Liver (tissue), 9 donors: ENCODE measurements around the gene DOCK1. TPM values are rescaled to one million over a fixed set of nuclear protein-coding genes. Genes with fewer than 3 reads are reported as not detected.

Experiments
- DNase-seq: peaks from one replicate; pipeline ENCODE4 v3.0.0-alpha.2; 2017; ENCODE audit warnings: low spot score
- H3K27ac ChIP-seq, 2 donors: one replicate each; pipeline ENCODE4 v1.7.0; 2013; ENCODE audit warnings: inconsistent platforms in 2 of 2, low read length in 2 of 2, control low read depth in 1 of 2, low read depth in 1 of 2, mild to moderate bottlenecking in 1 of 2
- H3K27me3 ChIP-seq, 4 donors: one replicate each; pipeline versions ENCODE4 v1.6.1 to v1.7.0; 2013; ENCODE audit warnings: low read length in 3 of 4, inconsistent platforms in 1 of 4, mild to moderate bottlenecking in 1 of 4, moderate library complexity in 1 of 4; ENCODE audit not compliant: control insufficient read depth in 4 of 4, insufficient read depth in 4 of 4
- H3K36me3 ChIP-seq, 4 donors: one replicate each; pipeline versions ENCODE4 v1.6.1 to v1.7.0; 2013; ENCODE audit warnings: low read length in 3 of 4, mild to moderate bottlenecking in 3 of 4, low read depth in 1 of 4, moderate library complexity in 1 of 4; ENCODE audit not compliant: control insufficient read depth in 4 of 4, insufficient read depth in 3 of 4
- H3K4me1 ChIP-seq, 4 donors: one replicate each; pipeline versions ENCODE4 v1.6.1 to v1.7.0; 2013; ENCODE audit warnings: low read length in 3 of 4, mild to moderate bottlenecking in 3 of 4, moderate library complexity in 1 of 4; ENCODE audit not compliant: control insufficient read depth in 4 of 4, insufficient read depth in 4 of 4
- H3K4me3 ChIP-seq, 3 donors: one replicate each; pipeline versions ENCODE4 v1.6.1 to v1.7.0; 2013; ENCODE audit warnings: low read length in 3 of 3, control low read depth in 1 of 3, low read depth in 1 of 3, mild to moderate bottlenecking in 1 of 3
- H3K9ac ChIP-seq, 2 donors: one replicate each; pipeline ENCODE4 v1.7.0; 2013; ENCODE audit warnings: low read length in 2 of 2, mild to moderate bottlenecking in 2 of 2, moderate library complexity in 2 of 2, control low read depth in 1 of 2, low read depth in 1 of 2
- H3K9me3 ChIP-seq, 4 donors: one replicate each; pipeline versions ENCODE4 v1.6.1 to v1.7.0; 2013; ENCODE audit warnings: low read length in 3 of 4; ENCODE audit not compliant: control insufficient read depth in 4 of 4
- ATF3 ChIP-seq: IDR thresholded peaks from 2 replicates; pipeline ENCODE4 v1.6.1; 2016; ENCODE audit warnings: antibody characterized with exemption
- EGR1 ChIP-seq, 2 donors: IDR thresholded peaks; 2 replicates each; pipeline ENCODE4 v1.6.1; 2016 to 2018; ENCODE audit warnings: antibody characterized with exemption in 2 of 2, low read depth in 2 of 2
- FOXA1 ChIP-seq: IDR thresholded peaks from 2 replicates; pipeline ENCODE4 v1.6.1; 2016; ENCODE audit warnings: antibody characterized with exemption
- FOXA2 ChIP-seq: IDR thresholded peaks from 2 replicates; pipeline ENCODE4 v1.6.1; 2016; ENCODE audit warnings: antibody characterized with exemption
- GABPA ChIP-seq, 2 donors: IDR thresholded peaks in 1 of 2; conservative IDR thresholded peaks in 1 of 2; 2 replicates each; pipeline ENCODE4 v1.6.1; 2016; ENCODE audit warnings: antibody characterized with exemption in 2 of 2, mild to moderate bottlenecking in 1 of 2, moderate library complexity in 1 of 2
- HNF4A ChIP-seq, 2 donors: conservative IDR thresholded peaks; 2 replicates each; pipeline ENCODE4 v1.6.1; 2016; ENCODE audit warnings: antibody characterized with exemption in 2 of 2, mild to moderate bottlenecking in 2 of 2
- HNF4G ChIP-seq: IDR thresholded peaks from 2 replicates; pipeline ENCODE4 v1.6.1; 2016; ENCODE audit warnings: antibody characterized with exemption
- JUND ChIP-seq, 2 donors: IDR thresholded peaks; 2 replicates each; pipeline ENCODE4 v1.6.1; 2016; ENCODE audit warnings: antibody characterized with exemption in 2 of 2
- MAX ChIP-seq: IDR thresholded peaks from 2 replicates; pipeline ENCODE4 v1.6.1; 2016; ENCODE audit warnings: antibody characterized with exemption
- NR2F2 ChIP-seq: IDR thresholded peaks from 2 replicates; pipeline ENCODE4 v1.6.1; 2016; ENCODE audit warnings: antibody characterized with exemption
- RAD21 ChIP-seq, 2 donors: IDR thresholded peaks; 2 replicates each; pipeline ENCODE4 v1.6.1; 2016; ENCODE audit warnings: antibody characterized with exemption in 2 of 2, mild to moderate bottlenecking in 2 of 2
- RXRA ChIP-seq, 2 donors: IDR thresholded peaks; 2 replicates each; pipeline ENCODE4 v1.6.1; 2017 to 2018; ENCODE audit warnings: antibody characterized with exemption in 2 of 2, mild to moderate bottlenecking in 1 of 2
- SP1 ChIP-seq: IDR thresholded peaks from 2 replicates; pipeline ENCODE4 v1.6.1; 2018; ENCODE audit warnings: antibody characterized with exemption, mild to moderate bottlenecking
- TAF1 ChIP-seq: conservative IDR thresholded peaks from 2 replicates; pipeline ENCODE4 v1.6.1; 2016; ENCODE audit warnings: antibody characterized with exemption, mild to moderate bottlenecking
- YY1 ChIP-seq: IDR thresholded peaks from 2 replicates; pipeline ENCODE4 v1.6.1; 2016; ENCODE audit warnings: antibody characterized with exemption, mild to moderate bottlenecking
- ZBTB33 ChIP-seq: IDR thresholded peaks from 2 replicates; pipeline ENCODE4 v1.6.1; 2016; ENCODE audit warnings: antibody characterized with exemption
- WGBS: extraction: QIAGEN DNeasy Blood & Tissue Kit; methylation state at CpG from one replicate; pipeline ENCODE4 v1.1.7; 2013; 5-methylcytosine and 5-hydroxymethylcytosine counted together
- polyA plus RNA-seq, 2 donors: library from polyadenylated mRNA; stranded (reverse) in 1 of 2; unstranded in 1 of 2; fragments of 200-250 nt in 1 of 2; fragments of >200 nt in 1 of 2; fragmentation: Nextera tagmentation in 1 of 2; extraction: Ambion mirVana in 1 of 2; gene quantifications; one replicate each; pipeline versions ENCODE4 v1.2.1 to v1.2.3, GENCODE V29; 2013 to 2015
- total RNA-seq, 2 donors: library from RNA; depleted of rRNA; stranded (reverse); fragments of >200 nt; gene quantifications; one replicate each; pipeline ENCODE4 v1.2.3, GENCODE V29; 2014
- donor health status: healthy.
- donor health status: healthy.
- donor health status: healthy.
- donor health status: healthy.
- donor health status: healthy.

DOCK1 gene
- total and polyA plus RNA-seq, 4 donors = 3.8 to 28.8 (median 9.1) TPM

- Histone ChIP-seq H3K27ac (no peak overlapping the region), H3K9me3 (peaks cover 0 to 3% (median 1%) of the 10 kb centered on the region in 4 donors), H3K4me3 (no peak overlapping the region), H3K27me3 (no peaks in the 10 kb centered on the region), H3K4me1 (no peaks in the 10 kb centered on the region), H3K36me3 (peaks cover 0 to 1% (median 0%) of the 10 kb centered on the region in 4 donors), H3K9ac (no peak overlapping the region)
- TF ChIP-seq RAD21 (IDR thresholded peaks at IDR 0.05) (no peak), NR2F2 (no peak), EGR1 (IDR thresholded peaks at IDR 0.05; ENCODE audit: low read depth in 2 of 2) (no peak), SP1 (no peak), GABPA (IDR thresholded peaks at IDR 0.05 in 1 of 2, conservative IDR thresholded peaks at IDR 0.05 in 1 of 2) (no peak), HNF4G (no peak), JUND (IDR thresholded peaks at IDR 0.05) (no peak), FOXA1 (no peak), YY1 (no peak), RXRA (IDR thresholded peaks at IDR 0.05) (no peak), FOXA2 (no peak), TAF1 (no peak), ATF3 (no peak), HNF4A (conservative IDR thresholded peaks at IDR 0.05) (no peak), MAX (no peak)
- DNase-seq = no peak
- WGBS = 91% methylated on average over 8 of the region's 8 CpGs
Measured at GRCh38 chr10:127291329-127291728, 386.1 kb downstream of the DOCK1 start.

GRCh38 chr10:127292888-127293287, 387.7 kb downstream of the DOCK1 start:
- no peaks in the 10 kb centered on the region for H3K4me1 ChIP-seq
- H3K36me3 ChIP-seq = peaks cover 0 to 1% (median 0%) of the 10 kb centered on the region in 4 donors
- WGBS = 98% methylated on average over 4 of the region's 4 CpGs
- H3K27ac ChIP-seq = no peak overlapping the region
- H3K4me3 ChIP-seq = no peak overlapping the region
- peaks cover 0 to 3% (median 1%) of the 10 kb centered on the region in 4 donors for H3K9me3 ChIP-seq
- TF ChIP-seq HNF4A (conservative IDR thresholded peaks at IDR 0.05) = no peak
- no peak for TF ChIP-seq RXRA (IDR thresholded peaks at IDR 0.05)
- TF ChIP-seq ATF3 = no peak
- TF ChIP-seq YY1 = no peak
- H3K27me3 ChIP-seq = no peaks in the 10 kb centered on the region
- DNase-seq = no peak
- H3K9ac ChIP-seq = no peak overlapping the region

GRCh38 chr10:127293640-127294039, 388.4 kb downstream of the DOCK1 start:
- Histone ChIP-seq H3K36me3 (peaks cover 0 to 1% (median 0%) of the 10 kb centered on the region in 4 donors), H3K9me3 (no peaks in the 10 kb centered on the region), H3K4me1 (no peaks in the 10 kb centered on the region), H3K27me3 (no peaks in the 10 kb centered on the region), H3K9ac (no peak overlapping the region), H3K27ac (no peak overlapping the region), H3K4me3 (no peak overlapping the region)
- no peak for DNase-seq
- TF ChIP-seq YY1 (no peak), JUND (IDR thresholded peaks at IDR 0.05) (no peak)
- WGBS = 88% methylated on average over 8 of the region's 8 CpGs

- no peak overlapping the region for H3K4me3 ChIP-seq
- H3K9me3 ChIP-seq = no peaks in the 10 kb centered on the region
- no peak overlapping the region for H3K9ac ChIP-seq
- TF ChIP-seq HNF4A (conservative IDR thresholded peaks at IDR 0.05) = no peak
- TF ChIP-seq GABPA (IDR thresholded peaks at IDR 0.05 in 1 of 2, conservative IDR thresholded peaks at IDR 0.05 in 1 of 2) = no peak
- TF ChIP-seq ZBTB33 = no peak
- TF ChIP-seq FOXA1 = no peak
- H3K36me3 ChIP-seq = no peaks in the 10 kb centered on the region
- H3K27ac ChIP-seq = no peak overlapping the region
- 96% methylated on average over 6 of the region's 6 CpGs for WGBS
- peaks cover 3 to 18% (median 10%) of the 10 kb centered on the region in 4 donors for H3K4me1 ChIP-seq
- DNase-seq = no peak
- H3K27me3 ChIP-seq = no peaks in the 10 kb centered on the region
Measured at GRCh38 chr10:127296696-127297095, 391.5 kb downstream of the DOCK1 start.
